ENCODE results near the gene ATP9A.

The ATP9A gene

DNA sequence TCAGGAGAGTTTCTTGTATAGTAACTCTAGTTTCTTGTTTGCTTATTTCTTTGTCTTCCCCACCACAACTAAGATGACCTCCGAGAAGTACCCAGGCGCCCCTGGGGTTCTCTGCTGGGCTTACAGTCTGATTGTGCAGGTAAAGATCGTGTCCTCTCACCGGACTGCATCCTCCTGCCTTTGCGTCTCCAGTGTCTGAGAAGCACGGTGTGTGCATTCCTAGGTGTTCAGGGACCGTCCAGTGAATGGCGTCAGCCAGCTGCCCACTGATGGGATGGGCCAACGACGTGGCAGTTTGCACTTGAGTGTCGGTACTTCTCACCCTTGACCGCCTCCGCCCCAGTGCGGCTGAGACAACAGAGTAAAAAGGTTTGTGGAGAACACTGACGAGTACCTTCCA, 169.6 kb downstream of the ATP9A start:
- Histone ChIP-seq H3K27me3 (ENCODE audit: insufficient read depth, low read length) (no peaks in the 10 kb centered on the region), H3K18ac (ENCODE audit: low read length) (no peak overlapping the region), H4K91ac (ENCODE audit: low read depth, low read length) (no peak overlapping the region), H3K4ac (ENCODE audit: low read depth, low read length) (no peak overlapping the region), H4K12ac (ENCODE audit: low read depth, low read length) (no peak overlapping the region), H3K9me3 (ENCODE audit: insufficient read depth, low read depth, low read length) (no peaks in the 10 kb centered on the region), H3K79me1 (ENCODE audit: low read length) (peaks cover 2% of the 10 kb centered on the region), H3K4me3 (ENCODE audit: low read depth, low read length) (no peak overlapping the region), H4K8ac (ENCODE audit: low read depth, low read length) (no peak overlapping the region), H3K4me1 (ENCODE audit: control insufficient read depth in 1 of 2, insufficient read depth in 2 of 2, low read length in 2 of 2) (peaks cover 2 to 5% of the 10 kb centered on the region in 2 experiments), H3K36me3 (ENCODE audit: control insufficient read depth in 1 of 2, insufficient read depth in 2 of 2, low read length in 2 of 2) (no peaks in the 10 kb centered on the region), H3K9ac (ENCODE audit: low read length) (no peak overlapping the region), H3K23ac (ENCODE audit: low read length) (no peak overlapping the region), H2BK120ac (ENCODE audit: insufficient read depth, low read length, poor library complexity) (no peak overlapping the region), H3K14ac (ENCODE audit: low read length) (no peak overlapping the region), H2BK5ac (ENCODE audit: low read depth, low read length, poor library complexity) (no peak overlapping the region), H2AK5ac (ENCODE audit: low read length) (no peak overlapping the region), H3K79me2 (ENCODE audit: control insufficient read depth, insufficient read depth, low read length, poor library complexity) (no peaks in the 10 kb centered on the region), H2BK12ac (ENCODE audit: low read length) (no peak overlapping the region), H3K4me2 (ENCODE audit: low read length) (no peak overlapping the region), H2AFZ (ENCODE audit: insufficient read depth, low read length, poor library complexity) (no peak overlapping the region), H3K27ac (ENCODE audit: low read depth, low read length) (no peak overlapping the region)
- WGBS (ENCODE audit: extremely low coverage, insufficient coverage, insufficient read length) = no CpG with 5 or more reads among the region's 15 CpGs
- DNase-seq = no peak

DNA sequence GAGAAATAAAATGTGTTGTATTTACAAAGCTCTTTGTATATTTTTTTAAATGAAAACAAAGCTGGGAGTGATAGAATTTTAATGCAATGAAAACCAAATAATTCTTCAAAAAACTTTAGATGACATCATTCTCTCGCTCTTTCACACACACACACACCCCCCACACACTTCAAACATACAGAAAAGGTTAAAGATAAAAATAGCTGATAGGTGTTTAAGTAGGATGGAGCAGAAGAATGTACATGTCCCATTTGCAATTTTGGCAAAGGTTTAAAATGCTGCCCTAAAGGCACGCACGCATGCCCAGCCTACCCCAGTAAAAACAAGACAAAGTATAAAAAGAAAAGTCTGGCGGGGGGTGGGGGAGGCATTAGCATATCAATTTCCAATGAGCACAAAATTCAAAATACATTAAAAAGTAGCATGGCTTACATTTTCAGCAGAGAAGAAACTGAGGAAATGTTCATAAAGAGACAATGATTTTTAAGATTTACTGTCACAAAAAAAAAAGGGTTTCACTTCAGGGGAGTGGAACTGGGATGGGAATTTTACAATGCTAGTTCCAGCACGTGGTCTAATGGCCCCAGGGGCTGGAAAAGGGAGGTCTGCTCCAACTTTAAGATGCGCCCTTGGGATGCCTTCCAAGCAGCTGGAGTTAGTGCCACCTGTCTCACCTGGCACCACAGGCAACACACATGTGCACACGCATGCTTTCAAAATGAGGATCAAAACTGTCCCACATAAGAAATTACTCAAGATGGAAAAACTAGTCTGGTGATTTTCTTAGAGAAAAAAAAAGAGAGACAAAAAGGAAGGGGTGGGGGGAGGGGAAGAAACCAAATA, 170.6 kb downstream of the ATP9A start:
- DNase-seq = no peak
- Histone ChIP-seq H3K4me3 (ENCODE audit: low read depth, low read length) (no peak overlapping the region), H2BK12ac (ENCODE audit: low read length) (no peak overlapping the region), H4K91ac (ENCODE audit: low read depth, low read length) (no peak overlapping the region), H3K14ac (ENCODE audit: low read length) (no peak overlapping the region), H3K9me3 (ENCODE audit: insufficient read depth, low read depth, low read length) (no peaks in the 10 kb centered on the region), H3K4me2 (ENCODE audit: low read length) (no peak overlapping the region), H4K8ac (ENCODE audit: low read depth, low read length) (no peak overlapping the region), H3K4ac (ENCODE audit: low read depth, low read length) (no peak overlapping the region), H3K23ac (ENCODE audit: low read length) (no peak overlapping the region), H2AFZ (ENCODE audit: insufficient read depth, low read length, poor library complexity) (no peak overlapping the region), H3K27me3 (ENCODE audit: insufficient read depth, low read length) (no peaks in the 10 kb centered on the region), H2BK120ac (ENCODE audit: insufficient read depth, low read length, poor library complexity) (no peak overlapping the region), H2BK5ac (ENCODE audit: low read depth, low read length, poor library complexity) (no peak overlapping the region), H4K12ac (ENCODE audit: low read depth, low read length) (no peak overlapping the region), H3K79me2 (ENCODE audit: control insufficient read depth, insufficient read depth, low read length, poor library complexity) (no peaks in the 10 kb centered on the region), H3K18ac (ENCODE audit: low read length) (no peak overlapping the region), H3K27ac (ENCODE audit: low read depth, low read length) (no peak overlapping the region), H3K9ac (ENCODE audit: low read length) (no peak overlapping the region), H3K4me1 (ENCODE audit: control insufficient read depth in 1 of 2, insufficient read depth in 2 of 2, low read length in 2 of 2) (peaks cover 2 to 5% of the 10 kb centered on the region in 2 experiments), H3K79me1 (ENCODE audit: low read length) (peaks cover 4% of the 10 kb centered on the region), H3K36me3 (ENCODE audit: control insufficient read depth in 1 of 2, insufficient read depth in 2 of 2, low read length in 2 of 2) (no peaks in the 10 kb centered on the region), H2AK5ac (ENCODE audit: low read length) (no peak overlapping the region)
- WGBS (ENCODE audit: extremely low coverage, insufficient coverage, insufficient read length) = 100% methylated on average over 1 of the region's 7 CpGs

DNA sequence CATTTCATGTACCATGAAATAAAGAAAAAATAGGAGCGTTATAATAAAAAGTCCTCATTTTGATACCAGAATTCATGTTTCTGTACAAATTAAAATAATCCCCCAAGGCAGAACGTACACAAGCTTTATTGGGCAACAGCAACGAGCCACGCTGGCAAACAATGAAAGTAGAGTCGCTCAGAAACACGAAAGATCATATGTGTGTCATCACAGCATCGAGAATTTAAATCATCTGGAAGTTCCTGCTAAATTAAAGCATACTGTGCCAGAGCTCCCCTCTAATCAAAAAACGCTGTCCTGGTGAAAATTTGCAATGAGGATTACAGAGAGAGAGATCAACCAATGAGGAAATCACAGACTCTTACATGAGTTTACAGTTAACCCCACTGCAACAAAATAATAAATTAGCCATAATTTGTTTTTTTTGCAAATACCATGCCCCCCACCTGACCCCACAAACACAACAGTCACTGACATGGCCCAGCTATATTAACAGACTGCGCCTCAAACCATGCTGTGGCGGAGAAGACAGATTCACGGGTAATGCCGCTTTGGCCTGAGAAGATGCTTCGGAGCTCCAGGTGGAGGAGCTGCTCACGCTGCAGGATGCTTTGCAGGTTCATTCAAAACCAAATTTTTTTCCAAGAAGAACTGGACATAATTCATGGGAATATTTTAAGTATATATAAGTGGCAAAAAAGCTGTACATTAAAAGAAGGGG, 171.4 kb downstream of the ATP9A start:
- no peaks in the 10 kb centered on the region for H3K27me3 ChIP-seq (ENCODE audit: insufficient read depth, low read length)
- no peak overlapping the region for H2AFZ ChIP-seq (ENCODE audit: insufficient read depth, low read length, poor library complexity)
- H3K4me1 ChIP-seq (ENCODE audit: control insufficient read depth in 1 of 2, insufficient read depth in 2 of 2, low read length in 2 of 2) = peaks cover 2 to 8% of the 10 kb centered on the region in 2 experiments
- no peak overlapping the region for H2BK5ac ChIP-seq (ENCODE audit: low read depth, low read length, poor library complexity)
- H3K23ac ChIP-seq (ENCODE audit: low read length) = no peak overlapping the region
- no CpG with 5 or more reads among the region's 14 CpGs for WGBS (ENCODE audit: extremely low coverage, insufficient coverage, insufficient read length)
- no peaks in the 10 kb centered on the region for H3K79me2 ChIP-seq (ENCODE audit: control insufficient read depth, insufficient read depth, low read length, poor library complexity)
- no peak overlapping the region for H2AK5ac ChIP-seq (ENCODE audit: low read length)
- no peak overlapping the region for H3K27ac ChIP-seq (ENCODE audit: low read depth, low read length)
- H4K91ac ChIP-seq (ENCODE audit: low read depth, low read length) = no peak overlapping the region
- H3K36me3 ChIP-seq (ENCODE audit: control insufficient read depth in 1 of 2, insufficient read depth in 2 of 2, low read length in 2 of 2) = no peaks in the 10 kb centered on the region
- peaks cover 4% of the 10 kb centered on the region for H3K79me1 ChIP-seq (ENCODE audit: low read length)
- H3K18ac ChIP-seq (ENCODE audit: low read length) = no peak overlapping the region
- H2BK12ac ChIP-seq (ENCODE audit: low read length) = no peak overlapping the region
- no peak overlapping the region for H3K14ac ChIP-seq (ENCODE audit: low read length)
- H4K8ac ChIP-seq (ENCODE audit: low read depth, low read length) = no peak overlapping the region
- peak overlapping the region; percentile 41 for H3K9ac ChIP-seq (ENCODE audit: low read length)
- H3K9me3 ChIP-seq (ENCODE audit: insufficient read depth, low read depth, low read length) = no peaks in the 10 kb centered on the region
- DNase-seq = no peak
- no peak overlapping the region for H4K12ac ChIP-seq (ENCODE audit: low read depth, low read length)
- no peak overlapping the region for H3K4me3 ChIP-seq (ENCODE audit: low read depth, low read length)
- no peak overlapping the region for H3K4ac ChIP-seq (ENCODE audit: low read depth, low read length)
- no peak overlapping the region for H3K4me2 ChIP-seq (ENCODE audit: low read length)
- H2BK120ac ChIP-seq (ENCODE audit: insufficient read depth, low read length, poor library complexity) = no peak overlapping the region

DNA sequence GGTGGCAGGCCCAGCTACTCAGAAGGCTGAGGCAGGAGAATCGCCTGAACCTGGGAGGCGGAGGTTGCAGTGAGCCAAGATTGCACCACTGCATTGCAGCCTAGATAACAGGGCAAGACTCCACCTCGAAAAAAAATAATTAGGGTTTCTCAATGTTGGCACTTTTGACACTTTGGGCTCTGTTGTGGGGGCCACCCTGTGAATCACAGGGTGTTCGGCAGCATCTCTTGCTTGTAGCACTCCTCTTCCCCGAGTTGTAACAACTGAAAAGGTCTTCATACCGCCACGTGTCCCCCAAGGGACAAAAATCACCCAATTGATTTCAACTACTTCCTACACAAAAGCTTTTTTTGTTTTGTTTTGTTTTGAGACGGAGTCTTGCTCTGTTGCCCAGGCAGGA, 172.4 kb downstream of the ATP9A start:
- Histone ChIP-seq H2AFZ (ENCODE audit: insufficient read depth, low read length, poor library complexity) (no peak overlapping the region), H3K18ac (ENCODE audit: low read length) (no peak overlapping the region), H4K12ac (ENCODE audit: low read depth, low read length) (no peak overlapping the region), H4K91ac (ENCODE audit: low read depth, low read length) (peak overlapping the region; percentile 46), H2AK5ac (ENCODE audit: low read length) (no peak overlapping the region), H3K14ac (ENCODE audit: low read length) (no peak overlapping the region), H3K79me1 (ENCODE audit: low read length) (peaks cover 4% of the 10 kb centered on the region), H3K36me3 (ENCODE audit: control insufficient read depth in 1 of 2, insufficient read depth in 2 of 2, low read length in 2 of 2) (no peaks in the 10 kb centered on the region), H3K4ac (ENCODE audit: low read depth, low read length) (no peak overlapping the region), H3K4me2 (ENCODE audit: low read length) (no peak overlapping the region), H2BK12ac (ENCODE audit: low read length) (no peak overlapping the region), H2BK5ac (ENCODE audit: low read depth, low read length, poor library complexity) (no peak overlapping the region), H2BK120ac (ENCODE audit: insufficient read depth, low read length, poor library complexity) (no peak overlapping the region), H4K8ac (ENCODE audit: low read depth, low read length) (no peak overlapping the region), H3K79me2 (ENCODE audit: control insufficient read depth, insufficient read depth, low read length, poor library complexity) (no peaks in the 10 kb centered on the region), H3K4me3 (ENCODE audit: low read depth, low read length) (no peak overlapping the region), H3K27me3 (ENCODE audit: insufficient read depth, low read length) (no peaks in the 10 kb centered on the region), H3K4me1 (ENCODE audit: control insufficient read depth in 1 of 2, insufficient read depth in 2 of 2, low read length in 2 of 2) (peaks cover 2 to 8% of the 10 kb centered on the region in 2 experiments), H3K9ac (ENCODE audit: low read length) (no peak overlapping the region), H3K9me3 (ENCODE audit: insufficient read depth, low read depth, low read length) (no peaks in the 10 kb centered on the region), H3K27ac (ENCODE audit: low read depth, low read length) (no peak overlapping the region), H3K23ac (ENCODE audit: low read length) (no peak overlapping the region)
- DNase-seq = no peak
- WGBS (ENCODE audit: extremely low coverage, insufficient coverage, insufficient read length) = no CpG with 5 or more reads among the region's 8 CpGs
